Left lobe of liver (tissue), 2 donors: ENCODE data around the gene GNG2. TPM values are rescaled to one million over a fixed set of nuclear protein-coding genes. Genes with fewer than 3 reads are reported as not detected.

Experiments used
- ATAC-seq: fragments of 200-7000 bp; cut with Tn5 transposase; one replicate; pipeline ENCODE4 v1.9.1; 2020; ENCODE audit warnings: mild to moderate bottlenecking, moderate library complexity
- DNase-seq: peaks from one replicate; pipeline ENCODE4 v3.0.0-alpha.2; 2020; ENCODE audit warnings: low spot score
- total RNA-seq: library from RNA; stranded (reverse); gene quantifications from one replicate; pipeline ENCODE4 v1.2.1, GENCODE V29; 2021
- donor health status: DM: no; HTN: no; CAD: no; lungs with moderate emphysema.
- donor health status: DM: no; HTN: yes; CAD: no.

Gene GNG2
- total RNA-seq, 1 donor from 2014 or later, result 4.3 TPM

GRCh38 chr14:51989293-51990234, 129.2 kb downstream of the GNG2 start, which contains the start of gene RTRAF:
Gene RTRAF, plus strand, starts transcription at chr14:51989546. Its CDS starts 94 bp downstream, at chr14:51989640.
- ATAC-seq (peak; percentile 99), DNase-seq (peak; percentile 95)

GRCh38 chr14:51990488-51990887, 130.1 kb downstream of the GNG2 start:
- DNase-seq (no peak), ATAC-seq (no peak)

- DNase-seq (no peak), ATAC-seq (no peak)
These were observed 133.0 kb downstream of the GNG2 start for GRCh38 chr14:51993285-51993920.

- DNase-seq, result no peak
These were observed 135.8 kb downstream of the GNG2 start for GRCh38 chr14:51996148-51996746.

GRCh38 chr14:51998348-51998747, 137.9 kb downstream of the GNG2 start:
- no peak for DNase-seq
- ATAC-seq, result no peak

More at GRCh38 chr14:51996148-51996746, 135.8 kb downstream of the GNG2 start:
- peak; percentile 40 for ATAC-seq

- ATAC-seq (no peak), DNase-seq (no peak)
These were observed 138.7 kb downstream of the GNG2 start for GRCh38 chr14:51999084-51999483.

- ATAC-seq (no peak), DNase-seq (no peak)
These were observed 139.7 kb downstream of the GNG2 start for GRCh38 chr14:52000019-52000582.

- DNase-seq, result no peak
These were observed 140.3 kb downstream of the GNG2 start for GRCh38 chr14:52000696-52001095.

GRCh38 chr14:52002542-52002941, 142.1 kb downstream of the GNG2 start:
- peak; percentile 52 for ATAC-seq
- no peak for DNase-seq

More at GRCh38 chr14:52000696-52001095, 140.3 kb downstream of the GNG2 start:
- no peak for ATAC-seq

GRCh38 chr14:52003324-52003723, 142.9 kb downstream of the GNG2 start:
- ATAC-seq (peak; percentile 54), DNase-seq (no peak)

- DNase-seq (no peak), ATAC-seq (no peak)
These were observed 145.2 kb downstream of the GNG2 start for GRCh38 chr14:52005625-52006024.

- ATAC-seq, result no peak
- no peak for DNase-seq
These were observed 145.9 kb downstream of the GNG2 start for GRCh38 chr14:52006361-52006760.

GRCh38 chr14:52007211-52007610, 146.8 kb downstream of the GNG2 start:
- no peak for ATAC-seq
- no peak for DNase-seq

- ATAC-seq, result peak; percentile 90
- DNase-seq, result no peak
These were observed 147.2 kb downstream of the GNG2 start for GRCh38 chr14:52007637-52008036.

- no peak for ATAC-seq
- DNase-seq, result no peak
These were observed 147.7 kb downstream of the GNG2 start for GRCh38 chr14:52008136-52008535.

- ATAC-seq (no peak), DNase-seq (no peak)
These were observed 149.8 kb downstream of the GNG2 start for GRCh38 chr14:52010173-52010693.

GRCh38 chr14:52011523-52011922, 151.1 kb downstream of the GNG2 start:
- DNase-seq, result no peak

GRCh38 chr14:52012635-52013034, 152.2 kb downstream of the GNG2 start:
- ATAC-seq (peak; percentile 70), DNase-seq (no peak)

More at GRCh38 chr14:52011523-52011922, 151.1 kb downstream of the GNG2 start:
- no peak for ATAC-seq

- ATAC-seq, result peak; percentile 27
- no peak for DNase-seq
These were observed 153.7 kb downstream of the GNG2 start for GRCh38 chr14:52013984-52014600.

- no peak for ATAC-seq
- DNase-seq, result no peak
These were observed 154.3 kb downstream of the GNG2 start for GRCh38 chr14:52014601-52015267.
